HG02623 (cell line): Measurements from ENCODE around the gene TIGD3.

Source experiments
- ATAC-seq: cut with Tn5 transposase; IDR thresholded peaks from one replicate; pipeline ENCODE4 v1.9.1; 2021; ENCODE audit warnings: moderate library complexity; ENCODE audit not compliant: unreplicated experiment

Gene TIGD3

DNA sequence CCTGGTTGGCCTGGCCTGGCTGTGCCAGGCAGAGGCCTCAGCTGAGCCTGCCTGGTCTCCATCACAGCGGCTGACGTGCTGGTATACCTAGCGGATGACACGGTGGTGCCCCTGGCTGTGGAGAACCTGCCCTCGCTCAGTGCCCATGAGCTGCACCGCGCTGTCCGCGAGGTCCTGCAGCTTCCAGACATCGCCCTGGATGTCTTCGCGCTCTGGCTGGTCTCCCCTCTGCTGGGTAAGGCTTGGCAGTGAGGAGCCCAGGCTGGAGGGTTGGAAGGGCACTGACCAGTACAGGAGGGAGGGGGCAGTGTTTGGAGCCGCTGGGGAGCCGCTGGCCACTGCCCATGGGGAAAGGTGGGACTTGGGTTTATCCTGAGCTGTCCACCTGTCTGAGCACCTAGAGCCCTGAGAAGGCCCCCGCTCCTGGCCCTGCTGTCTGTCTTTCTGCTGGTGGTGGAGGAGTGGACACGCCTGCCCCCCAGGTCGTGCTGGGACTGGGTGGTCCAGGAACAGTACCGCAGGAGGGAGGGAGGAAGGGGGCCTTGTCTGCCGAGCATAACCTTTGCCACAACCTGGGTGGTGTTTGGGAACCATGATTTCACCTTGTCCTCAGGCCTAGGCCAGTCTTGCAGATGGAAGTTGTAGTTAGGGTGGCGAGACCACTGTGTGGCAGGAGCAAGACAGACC, 34.9 kb downstream of the TIGD3 start:
- no peak for ATAC-seq

DNA sequence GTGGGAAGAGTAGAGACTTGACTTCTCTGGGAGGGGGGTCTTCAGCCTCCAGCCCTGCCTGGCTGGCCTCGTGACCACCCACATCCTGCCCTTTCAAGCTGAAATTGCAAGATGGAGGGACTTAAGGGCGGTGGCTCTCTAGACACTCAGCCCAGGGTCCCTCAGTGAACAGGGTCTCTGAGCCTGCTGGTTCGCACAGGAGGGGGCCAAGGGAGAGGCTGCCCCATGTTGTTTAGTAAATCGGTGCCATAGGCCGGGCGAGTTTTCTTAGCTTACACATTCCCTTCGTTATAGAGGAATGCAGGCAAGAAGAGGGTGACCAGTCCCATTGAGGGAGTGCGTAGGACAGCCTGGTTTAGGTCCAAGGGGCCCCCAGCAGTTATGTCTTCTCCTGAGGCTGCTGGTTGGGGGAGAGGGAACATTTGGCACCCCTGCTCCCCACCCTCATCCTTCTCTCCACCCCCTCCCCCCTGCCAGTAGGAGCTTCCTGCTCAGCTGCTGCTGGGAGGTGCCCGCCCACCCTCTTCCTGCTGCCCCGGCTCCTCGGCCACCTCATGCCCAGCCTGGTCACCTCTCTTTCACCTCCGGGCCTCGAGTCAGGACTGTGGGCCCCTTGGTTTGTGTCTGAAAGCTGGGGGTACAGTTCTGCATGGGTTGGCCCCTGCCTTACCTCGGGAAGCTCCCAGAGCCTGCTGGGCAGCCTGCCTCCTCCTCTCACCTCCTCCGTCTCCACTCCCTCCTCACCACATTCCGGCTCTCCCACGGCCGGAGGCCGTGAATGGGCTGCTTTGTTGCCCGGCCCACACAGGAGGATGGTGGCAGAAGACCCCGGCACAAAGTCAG, 35.8 kb downstream of the TIGD3 start:
- ATAC-seq = no peak

DNA sequence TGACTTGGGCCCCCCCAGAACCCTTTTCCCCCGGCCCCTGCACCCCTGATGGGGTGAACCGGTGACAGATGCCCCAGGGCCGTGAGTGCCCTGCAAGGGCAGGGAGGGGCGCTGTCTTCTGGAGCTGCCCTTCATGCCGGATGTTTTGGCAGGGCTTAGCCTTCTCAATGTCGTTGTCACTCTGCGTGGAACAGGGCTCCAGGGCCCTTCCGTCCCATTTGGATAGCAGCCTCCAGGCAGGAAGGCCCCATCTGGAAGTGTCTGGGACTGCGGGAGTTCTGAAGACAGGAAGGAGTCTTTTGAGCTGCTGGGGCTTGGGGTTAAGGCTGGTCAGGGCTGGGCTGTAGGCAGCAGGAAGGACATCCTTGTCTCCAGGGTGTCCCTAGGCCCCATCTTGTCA, 36.4 kb downstream of the TIGD3 start:
- no peak for ATAC-seq

DNA sequence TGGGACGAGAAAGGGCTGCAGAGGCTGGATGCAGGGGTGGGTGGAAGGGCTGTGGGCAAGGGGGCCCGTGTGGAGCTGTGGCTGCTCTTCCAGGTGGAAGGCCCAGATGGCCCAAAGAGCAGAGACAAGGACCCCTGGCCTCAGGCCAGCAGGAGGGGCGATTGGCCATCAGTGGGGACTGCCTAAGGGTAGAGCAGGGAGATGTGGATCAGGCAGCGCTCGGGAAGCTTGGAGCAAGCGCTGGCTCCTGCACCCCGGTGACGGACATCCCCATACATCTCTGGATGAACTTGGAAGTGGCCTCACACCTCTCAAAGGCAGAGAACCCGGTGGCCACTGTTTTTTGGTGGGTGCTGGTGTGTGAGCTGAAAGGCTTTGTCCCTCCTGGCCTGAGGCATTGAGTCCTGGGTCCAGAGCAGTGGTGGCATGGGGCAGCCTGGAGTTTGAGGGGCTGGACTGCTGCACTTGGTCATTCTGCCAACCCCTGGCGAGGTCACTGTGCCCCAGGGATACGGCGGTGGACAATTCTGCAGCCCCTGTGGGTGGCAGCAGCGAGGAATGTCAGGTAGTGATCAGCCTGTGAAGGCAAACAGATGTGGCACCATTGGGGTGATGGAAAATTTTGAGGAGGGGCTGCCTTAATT, 37.8 kb downstream of the TIGD3 start:
- no peak for ATAC-seq

DNA sequence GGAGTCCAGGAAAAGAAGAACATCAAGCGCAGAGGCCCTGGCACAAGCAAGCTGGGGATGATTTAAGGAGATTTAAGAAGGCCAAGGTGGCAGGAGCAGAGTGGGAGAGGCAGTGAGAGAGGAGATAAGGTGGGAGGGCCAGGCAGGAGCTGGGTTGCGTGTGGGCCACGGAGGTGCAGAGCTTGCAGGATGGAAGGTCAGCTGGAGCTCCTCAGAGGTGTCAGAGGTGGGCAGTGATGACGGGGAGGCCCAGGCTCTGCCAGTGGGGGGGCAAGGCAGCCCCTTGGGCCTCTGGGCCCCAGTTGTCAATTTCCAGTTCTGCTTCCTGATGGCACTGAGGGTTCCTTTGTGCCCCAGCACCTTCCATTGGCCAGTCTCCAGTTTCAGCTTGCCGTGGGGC, 38.3 kb downstream of the TIGD3 start:
- ATAC-seq = no peak

DNA sequence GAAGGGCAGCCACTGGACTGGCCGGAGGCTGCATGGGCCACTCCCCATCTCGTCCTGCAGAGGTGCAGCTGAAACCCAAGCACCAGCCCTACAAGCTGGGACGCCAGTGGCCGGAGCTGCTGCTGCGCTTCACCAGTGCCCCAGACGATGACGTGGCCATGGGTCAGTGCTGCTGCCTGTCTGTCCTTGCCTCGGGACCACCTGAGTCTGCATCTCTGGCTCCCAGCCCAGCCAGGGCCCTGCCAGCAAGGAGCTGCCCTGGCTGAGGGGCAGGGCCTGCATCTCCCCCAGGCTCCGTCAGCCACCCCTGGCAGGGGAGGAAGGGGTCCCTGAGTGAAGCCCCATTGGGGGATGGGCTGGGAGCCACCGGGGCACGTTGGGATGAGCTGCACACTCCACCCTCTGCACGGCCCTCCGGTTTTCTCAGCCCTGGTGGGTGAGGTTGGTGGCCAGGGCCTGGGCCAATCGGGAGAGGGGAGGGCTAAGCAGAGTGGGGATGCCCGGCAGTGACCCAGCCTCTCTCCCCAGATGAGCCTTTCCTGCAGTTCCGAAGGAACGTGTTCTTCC, 39.0 kb downstream of the TIGD3 start:
- ATAC-seq = no peak

DNA sequence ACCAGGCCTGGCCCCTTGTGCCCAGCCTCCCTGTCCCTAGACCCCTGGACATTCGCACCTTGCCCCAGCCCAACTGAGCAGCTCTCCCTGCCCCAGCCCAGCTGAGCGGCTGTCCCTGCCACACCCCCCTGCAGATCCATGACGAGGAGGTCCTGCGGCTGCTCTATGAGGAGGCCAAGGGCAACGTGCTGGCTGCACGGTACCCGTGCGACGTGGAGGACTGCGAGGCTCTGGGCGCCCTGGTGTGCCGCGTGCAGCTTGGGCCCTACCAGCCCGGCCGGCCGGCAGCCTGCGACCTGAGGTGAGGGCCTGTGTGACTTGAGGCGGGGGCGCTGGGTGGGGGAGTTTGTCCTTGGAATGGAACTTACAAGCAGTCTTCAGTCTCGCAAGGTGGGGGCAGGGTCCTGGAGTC, 39.6 kb downstream of the TIGD3 start:
- no peak for ATAC-seq

DNA sequence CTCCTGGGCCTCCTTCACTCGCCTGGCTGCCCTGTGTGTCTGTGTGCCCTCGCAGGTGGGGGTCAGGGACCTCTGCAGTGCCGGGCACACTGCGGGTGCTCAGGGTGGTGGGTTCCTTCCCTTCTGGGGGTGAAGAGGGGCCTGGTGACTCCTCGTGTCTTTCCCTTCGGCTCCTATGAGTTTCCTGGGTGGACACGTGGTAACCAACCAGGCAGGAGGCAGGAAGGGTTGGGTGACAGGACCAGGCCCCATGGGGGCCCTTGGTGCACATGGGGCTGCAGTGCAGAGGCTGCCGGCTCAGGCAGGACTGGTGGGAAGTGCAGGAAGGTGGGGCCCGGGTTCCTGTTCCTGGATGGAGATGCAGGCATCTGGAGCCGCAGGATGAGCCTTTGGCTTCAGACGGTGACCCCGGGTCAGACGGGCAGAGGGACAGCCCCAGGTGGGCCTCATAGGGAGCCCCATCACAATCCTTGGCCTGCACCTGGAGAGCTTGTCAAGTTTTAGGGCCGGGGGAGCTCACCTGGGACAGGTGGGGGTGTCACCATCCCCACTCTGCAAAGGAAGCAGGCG, 41.5 kb downstream of the TIGD3 start:
- no peak for ATAC-seq

DNA sequence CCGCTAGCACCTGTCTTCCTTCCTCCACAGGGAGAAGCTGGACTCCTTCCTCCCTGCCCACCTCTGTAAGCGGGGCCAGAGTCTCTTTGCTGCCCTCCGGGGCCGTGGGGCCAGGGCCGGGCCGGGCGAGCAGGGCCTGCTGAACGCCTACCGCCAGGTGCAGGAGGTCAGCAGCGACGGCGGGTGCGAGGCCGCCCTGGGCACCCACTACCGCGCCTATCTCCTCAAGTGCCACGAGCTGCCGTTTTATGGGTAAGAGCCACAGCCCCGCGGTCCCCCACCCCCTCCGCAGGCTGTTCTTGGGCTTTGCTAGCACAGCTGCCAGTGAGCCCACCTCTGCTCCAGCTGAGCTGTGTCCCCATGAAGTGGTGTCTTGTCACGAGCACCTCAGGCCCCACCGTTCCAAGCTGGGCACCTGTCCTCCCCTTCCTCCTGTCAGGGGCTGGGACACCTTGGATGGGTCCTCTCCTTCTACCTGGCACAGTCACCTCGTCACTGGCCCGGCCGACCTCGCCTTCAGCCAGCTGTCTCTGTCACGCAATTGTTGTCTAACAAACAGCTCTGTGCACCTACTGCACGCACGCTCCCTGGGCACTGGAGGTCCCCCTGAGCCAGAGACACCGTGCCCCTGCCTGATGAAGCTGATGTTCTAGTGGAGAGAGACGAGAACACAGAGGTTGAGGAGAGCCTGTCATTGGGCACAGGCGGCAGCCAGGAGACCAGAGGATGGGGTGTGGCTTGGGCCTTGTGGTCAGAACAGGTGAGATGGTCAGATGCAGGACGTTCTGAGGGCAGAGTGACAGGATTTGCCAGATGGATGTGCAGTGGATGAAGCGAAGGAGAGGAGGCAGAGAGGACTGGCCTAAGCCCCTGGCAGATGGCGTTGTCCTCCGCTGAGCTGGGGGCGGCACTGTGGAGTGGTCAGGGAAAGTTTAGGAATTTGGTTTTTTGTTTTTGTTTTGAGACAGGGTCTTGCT, 42.5 kb downstream of the TIGD3 start:
- ATAC-seq = no peak

DNA sequence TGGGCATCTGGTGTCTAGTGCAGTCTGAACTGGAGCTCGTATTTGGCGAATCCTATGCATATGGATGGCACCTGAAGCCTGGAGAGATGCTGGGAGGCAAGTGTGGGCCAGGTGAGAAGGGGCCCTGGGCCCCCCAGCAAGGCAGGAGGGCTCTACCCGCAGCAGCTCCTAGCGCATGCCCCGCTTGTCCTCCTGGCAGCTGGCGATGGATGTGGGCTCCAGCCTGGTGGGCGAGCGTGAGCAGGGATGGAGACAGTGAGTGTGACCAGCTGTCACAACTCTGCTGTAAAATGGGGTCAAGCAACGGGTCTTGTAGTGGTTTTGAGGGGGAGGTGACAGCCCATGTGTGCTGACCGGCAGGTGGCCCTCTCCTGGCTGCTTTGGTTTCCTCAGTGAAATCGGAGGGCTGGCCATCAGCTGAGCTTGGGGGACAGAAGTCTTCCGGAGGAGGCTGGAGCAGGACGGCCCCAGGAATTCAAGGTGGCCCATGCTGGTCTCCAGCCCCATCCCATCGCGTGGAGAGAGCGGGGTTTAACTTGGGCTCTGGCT, 43.9 kb downstream of the TIGD3 start:
- ATAC-seq = no peak

DNA sequence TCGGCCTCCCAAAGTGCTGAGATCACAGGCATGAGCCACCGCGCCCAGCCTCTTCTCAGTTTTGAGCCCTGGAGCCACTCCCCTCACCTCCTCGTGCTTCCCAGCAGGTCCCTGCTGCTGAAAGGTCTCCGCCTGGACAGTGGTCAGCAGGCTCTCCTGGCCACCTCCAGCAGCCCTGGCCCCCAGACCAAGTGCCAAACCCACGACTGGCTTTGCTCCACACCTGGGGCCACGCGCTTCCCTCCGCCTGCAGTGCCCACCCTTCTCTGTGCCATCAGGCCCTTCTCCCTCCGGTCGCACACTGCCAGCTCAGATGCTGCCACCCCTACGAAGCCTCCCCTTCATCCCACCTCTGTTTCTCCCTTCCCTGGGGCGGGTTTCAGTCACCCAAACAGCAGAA, 44.7 kb downstream of the TIGD3 start:
- ATAC-seq = no peak

DNA sequence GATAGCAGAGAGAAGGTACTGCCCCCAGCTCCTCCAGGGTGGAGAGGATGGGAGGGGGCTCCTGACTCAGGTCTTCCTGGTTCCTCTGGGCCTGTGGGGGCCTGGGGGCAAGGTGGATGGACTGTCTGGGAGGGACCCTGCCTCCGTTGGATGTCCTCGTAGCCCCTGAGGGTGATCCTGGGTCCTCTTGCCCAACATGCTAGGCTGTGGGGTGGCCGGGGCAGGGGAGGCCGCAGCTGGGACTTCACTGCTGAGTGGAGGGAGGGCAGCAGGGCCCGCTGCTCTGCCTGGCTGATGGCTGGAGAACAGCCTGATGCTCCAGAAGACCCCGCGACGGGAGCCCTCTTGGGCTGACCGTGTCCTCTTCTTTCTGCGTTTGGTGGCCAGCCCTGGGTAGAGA, 45.3 kb downstream of the TIGD3 start:
- ATAC-seq = no peak

DNA sequence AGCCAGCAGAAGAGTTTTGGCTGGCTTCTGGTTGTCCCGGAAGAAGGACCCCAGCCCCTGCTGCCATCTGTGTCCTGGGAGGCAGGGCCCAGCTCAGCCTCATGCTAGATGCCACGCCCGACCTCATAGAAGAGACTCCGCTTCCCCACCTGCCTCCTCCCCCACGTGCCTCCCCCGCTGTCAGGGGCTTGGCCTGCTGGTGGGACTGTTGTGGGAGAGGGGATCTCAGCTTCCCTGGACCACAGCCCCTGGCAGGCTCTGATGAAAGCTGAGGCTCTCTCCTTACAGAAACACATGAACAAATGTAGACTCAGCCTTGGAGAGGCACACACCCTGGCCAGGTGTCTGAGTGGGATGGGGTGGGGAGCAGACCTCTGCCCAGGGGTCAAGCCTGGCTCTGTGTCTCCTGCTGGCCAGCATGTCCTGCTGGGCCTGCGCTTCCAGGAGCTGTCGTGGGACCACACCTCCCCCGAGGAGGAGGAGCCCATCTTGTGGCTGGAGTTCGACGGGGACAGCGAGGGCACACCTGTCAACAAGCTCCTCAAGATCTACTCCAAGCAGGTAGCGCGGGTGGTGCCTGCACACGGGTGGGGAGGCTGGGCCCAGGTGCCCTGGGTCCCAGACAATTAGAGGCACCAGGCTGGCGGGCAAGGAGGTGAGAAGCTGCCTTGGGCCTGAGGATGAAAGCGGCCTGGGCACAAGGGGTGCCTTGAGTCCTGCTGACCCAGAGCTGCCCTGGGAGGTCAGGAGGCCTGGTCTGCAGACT, 45.9 kb downstream of the TIGD3 start:
- no peak for ATAC-seq

DNA sequence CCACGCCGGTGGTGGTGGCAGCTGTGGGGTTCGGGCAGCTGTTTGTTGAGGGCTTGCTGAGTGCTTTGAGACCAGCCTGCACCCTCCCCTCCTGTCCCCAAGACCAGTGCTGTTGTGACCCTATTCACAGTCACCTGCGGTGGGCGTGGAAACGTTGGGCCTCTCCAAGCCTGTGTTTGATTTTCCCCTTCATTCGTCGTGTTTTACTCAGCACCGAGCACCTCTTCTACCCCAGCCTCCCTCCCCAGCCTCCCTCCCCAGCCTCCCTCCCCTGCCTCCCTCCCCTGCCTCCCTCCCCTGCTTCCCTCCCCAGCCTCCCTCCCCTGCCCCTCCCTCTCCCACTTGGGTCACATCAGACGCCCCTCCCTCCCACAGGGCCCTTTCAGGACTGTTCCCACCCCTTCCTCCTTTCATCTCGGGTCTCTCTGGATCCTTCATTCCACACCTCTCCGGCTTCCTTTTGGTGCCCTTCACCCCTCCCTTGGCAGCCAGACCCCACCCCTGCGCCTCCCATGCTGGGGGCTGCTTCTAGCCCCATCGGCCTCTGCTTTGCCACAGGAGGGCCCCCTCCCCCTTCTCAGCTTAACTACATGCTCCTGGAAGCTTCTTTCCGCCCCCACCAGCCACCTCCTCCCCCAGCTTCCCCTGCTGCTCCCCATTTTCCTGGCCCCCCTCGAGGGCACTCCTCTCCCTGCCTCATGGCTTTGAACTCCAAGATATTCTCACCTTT, 46.7 kb downstream of the TIGD3 start:
- no peak for ATAC-seq

DNA sequence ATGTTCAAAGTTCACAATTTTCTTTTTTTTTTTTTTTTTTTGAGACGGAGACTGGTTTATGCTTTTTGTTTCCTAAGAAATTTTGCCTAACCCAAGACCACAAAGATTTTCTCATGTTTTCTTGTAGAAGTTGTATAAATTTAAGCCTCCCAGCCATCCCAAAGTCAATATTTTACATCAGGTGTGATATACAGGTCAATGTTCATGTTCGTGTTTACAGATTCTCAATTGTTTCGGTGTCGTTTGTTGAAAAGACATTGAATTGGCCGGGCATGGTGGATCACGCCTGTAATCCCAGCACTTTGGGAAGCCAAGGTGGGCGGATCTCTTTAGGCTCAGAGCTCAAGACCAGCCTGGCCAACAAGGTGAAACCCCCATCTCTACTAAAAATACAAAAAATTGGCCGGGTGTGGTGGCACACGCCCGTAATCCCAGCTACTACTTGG, 47.3 kb downstream of the TIGD3 start:
- no peak for ATAC-seq

DNA sequence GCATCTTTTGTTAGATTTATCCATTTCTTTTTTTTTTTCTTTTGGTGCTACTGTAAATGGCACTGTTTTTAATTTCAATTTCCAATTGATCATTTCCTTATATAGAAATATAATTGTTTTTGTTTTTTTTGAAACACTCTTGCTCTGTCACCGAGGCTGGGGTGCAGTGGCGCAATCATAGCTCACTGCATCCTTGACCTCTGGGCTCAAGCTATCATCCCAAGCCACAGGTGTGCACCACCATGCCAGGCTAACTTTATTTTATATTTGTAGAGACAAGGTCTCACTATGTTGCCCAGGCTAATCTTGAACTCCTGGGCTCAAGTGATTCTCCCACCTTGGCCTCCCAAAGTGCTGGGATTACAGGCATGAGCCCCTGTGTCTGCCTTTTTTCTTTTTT, 48.2 kb downstream of the TIGD3 start:
- no peak for ATAC-seq

DNA sequence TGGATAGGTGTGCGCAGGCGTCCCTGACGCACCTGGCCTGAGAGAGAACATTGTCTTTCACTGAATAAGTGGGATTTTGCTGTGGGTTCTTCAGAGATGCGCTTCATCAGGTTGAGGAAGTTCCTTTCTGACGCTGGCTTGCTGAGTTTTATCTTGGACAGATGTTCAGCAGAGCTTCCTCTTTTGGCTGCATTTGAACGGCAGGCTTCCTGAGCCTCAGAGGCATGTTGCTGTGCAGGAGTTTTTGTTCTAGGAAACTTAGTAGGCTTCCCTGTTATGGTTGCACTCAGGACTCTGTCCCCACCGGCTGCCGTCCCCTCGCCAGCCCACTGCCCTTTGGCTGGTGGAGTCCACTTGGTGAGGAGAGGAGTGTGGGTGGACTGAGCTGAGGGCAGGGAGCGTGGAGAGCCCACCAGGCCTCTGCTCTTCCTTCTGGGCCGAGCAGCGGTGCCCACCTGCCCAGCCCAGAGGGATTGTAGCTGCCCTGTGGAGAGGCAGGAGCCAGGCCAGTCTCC, 49.1 kb downstream of the TIGD3 start:
- ATAC-seq = no peak

DNA sequence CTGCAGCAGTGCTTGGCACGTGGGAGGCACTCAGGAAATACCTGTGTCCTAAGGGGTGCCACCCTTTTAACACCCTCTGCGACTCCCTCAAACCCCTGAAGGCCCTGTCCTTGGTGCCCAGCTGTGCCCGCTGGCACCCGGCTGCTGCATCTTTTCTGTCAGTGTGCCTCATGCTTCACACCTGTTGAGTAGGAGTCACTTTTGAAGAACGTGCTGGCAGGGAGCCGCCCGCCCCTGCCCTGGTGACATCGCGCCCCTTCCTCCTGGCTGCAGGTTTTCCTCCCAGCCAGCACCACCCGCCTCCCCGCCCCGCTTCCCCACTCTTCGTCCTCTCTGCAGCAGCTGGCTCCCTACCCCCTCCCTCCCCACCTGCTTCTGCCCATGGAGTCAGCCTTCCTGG, 49.7 kb downstream of the TIGD3 start:
- no peak for ATAC-seq
